Sigmoid colon (tissue), 4 donors: ENCODE results near the gene RIMBP2.

Experiments used
- CTCF ChIP-seq, 4 experiments: fragments of 450-650 bp in 3 of 4; fragments of 200-600 bp in 1 of 4; IDR thresholded peaks; one replicate each; pipeline ENCODE4 v1.5.1; 2016 to 2019; ENCODE audit warnings: antibody characterized with exemption in 4 of 4, mild to moderate bottlenecking in 3 of 4, moderate library complexity in 2 of 4
- EP300 ChIP-seq, 4 donors: sonication (generic); formaldehyde crosslinking; IDR thresholded peaks; one replicate each; pipeline ENCODE4 v1.6.1; 2017; ENCODE audit warnings: antibody characterized with exemption in 4 of 4
- POLR2A ChIP-seq, 2 donors: fragments of 450-650 bp; IDR thresholded peaks; one replicate each; pipeline ENCODE4 v1.6.1; 2016; ENCODE audit warnings: antibody characterized with exemption in 2 of 2, mild to moderate bottlenecking in 2 of 2, moderate library complexity in 2 of 2
- POLR2AphosphoS5 ChIP-seq, 4 donors: sonication (generic); formaldehyde crosslinking; IDR thresholded peaks; one replicate each; pipeline ENCODE4 v1.6.1; 2017; ENCODE audit warnings: antibody characterized with exemption in 4 of 4

GRCh38 chr12:130606231-130606630, 109.9 kb downstream of the RIMBP2 start:
- TF ChIP-seq CTCF (IDR thresholded peaks at IDR 0.05) (no peak), POLR2AphosphoS5 (IDR thresholded peaks at IDR 0.05) (no peak), POLR2A (IDR thresholded peaks at IDR 0.05) (no peak), EP300 (IDR thresholded peaks at IDR 0.05) (no peak)
